PFSK-1 (cell line): ENCODE data around the gene RELL1.

Experiments used
- POLR2AphosphoS5 ChIP-seq: IDR thresholded peaks from 2 replicates; pipeline ENCODE4 v1.6.1; 2012; ENCODE audit warnings: low read depth, mild to moderate bottlenecking, control low read depth, low read length, moderate library complexity
- REST ChIP-seq, 2 experiments: IDR thresholded peaks; 2 replicates each; pipeline versions ENCODE4 v1.6.1 to v1.8.0; 2011 to 2012; ENCODE audit warnings: low read depth in 2 of 2, low read length in 2 of 2, control low read depth in 1 of 2, inconsistent platforms in 1 of 2, mild to moderate bottlenecking in 1 of 2, moderate library complexity in 1 of 2; ENCODE audit not compliant: insufficient read depth in 1 of 2
- SIN3A ChIP-seq: IDR thresholded peaks from 2 replicates; pipeline ENCODE4 v1.6.1; 2012; ENCODE audit warnings: mild to moderate bottlenecking, low read length, moderate library complexity, borderline replicate concordance; ENCODE audit not compliant: insufficient read depth

GRCh38 chr4:37641886-37642849 lies 44.0 kb downstream of the RELL1 start:
- TF ChIP-seq POLR2AphosphoS5 (no peak), SIN3A (no peak), REST (IDR thresholded peaks at IDR 0.05; ENCODE audit: insufficient read depth in 1 of 2, low read depth in 2 of 2, low read length in 2 of 2) (no peak)
